NCI-H2029 (cell line): ENCODE results near the gene PTH.

ENCODE experiments used
- DNase-seq: peaks from one replicate; lab custom pipeline; 2025; lab: John Stamatoyannopoulos, UW

PTH gene

GRCh38 chr11:13449522-13449921 lies 46.3 kb downstream of the PTH start:
- no peak for DNase-seq

- no peak for DNase-seq
Observed at GRCh38 chr11:13448876-13449275, 46.9 kb downstream of the PTH start.

- no peak for DNase-seq
Observed at GRCh38 chr11:13446444-13446843, 49.4 kb downstream of the PTH start.

GRCh38 chr11:13445588-13445987 lies 50.2 kb downstream of the PTH start:
- DNase-seq = no peak
